ENCODE measurements around the gene C17orf113. TPM values are rescaled to one million over a fixed set of nuclear protein-coding genes. Genes with fewer than 3 reads are reported as not detected.
"Not testable (repeated sequence)": the region's sequence is repeated elsewhere in the genome, so short reads cannot be mapped to it uniquely, and the experiment has no call there.

C17orf113 gene
- total RNA-seq, 1 donor = 0.21 TPM

GRCh38 chr17:42038221-42038973 is 12.0 kb downstream of the C17orf113 start:
- Histone ChIP-seq H3K4me1 (ENCODE audit: insufficient read depth, low read length) (no peaks in the 10 kb centered on the region), H3K27me3 (ENCODE audit: insufficient read depth, low read length) (no peaks in the 10 kb centered on the region), H3K4me3 (ENCODE audit: low read length) (no peak overlapping the region), H3K9me3 (ENCODE audit: low read depth, low read length) (no peaks in the 10 kb centered on the region)

DNA sequence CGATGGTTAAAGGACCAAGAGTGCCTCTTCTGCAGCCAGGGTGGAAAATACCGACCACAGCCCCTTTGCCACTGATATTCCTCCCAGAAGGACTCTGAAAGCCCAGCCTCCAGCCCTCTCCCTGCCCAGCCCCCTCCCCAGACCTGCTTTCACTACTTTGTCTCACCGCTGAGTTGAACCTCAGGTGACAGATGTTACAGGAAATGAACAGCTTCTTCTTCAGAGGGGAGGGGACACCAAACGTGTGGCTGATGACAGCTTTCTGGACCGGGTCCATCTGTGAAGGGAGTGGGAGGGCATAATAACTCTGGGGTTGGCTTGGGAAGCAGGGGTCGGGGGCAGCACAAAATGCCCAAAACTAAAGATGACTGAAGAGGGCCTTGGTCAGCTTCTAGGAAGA is 16.3 kb downstream of the C17orf113 start:
- no peak overlapping the region for H3K4me3 ChIP-seq (ENCODE audit: low read length)
- H3K27me3 ChIP-seq (ENCODE audit: insufficient read depth, low read length) = no peaks in the 10 kb centered on the region
- no peaks in the 10 kb centered on the region for H3K4me1 ChIP-seq (ENCODE audit: insufficient read depth, low read length)
- H3K9me3 ChIP-seq (ENCODE audit: low read depth, low read length) = no peaks in the 10 kb centered on the region

GRCh38 chr17:42031584-42031983 is 18.8 kb downstream of the C17orf113 start:
- H3K4me1 ChIP-seq (ENCODE audit: insufficient read depth, low read length) = peaks cover 7% of the 10 kb centered on the region

GRCh38 chr17:42028791-42029127 is 21.6 kb downstream of the C17orf113 start:
- no peaks in the 10 kb centered on the region for H3K9me3 ChIP-seq (ENCODE audit: low read depth, low read length)
- no peak overlapping the region for H3K4me3 ChIP-seq (ENCODE audit: low read length)
- H3K27me3 ChIP-seq (ENCODE audit: insufficient read depth, low read length) = no peaks in the 10 kb centered on the region
- H3K4me1 ChIP-seq (ENCODE audit: insufficient read depth, low read length) = peaks cover 29% of the 10 kb centered on the region

More at GRCh38 chr17:42031584-42031983, 18.8 kb downstream of the C17orf113 start:
- no peaks in the 10 kb centered on the region for H3K9me3 ChIP-seq (ENCODE audit: low read depth, low read length)
- no peaks in the 10 kb centered on the region for H3K27me3 ChIP-seq (ENCODE audit: insufficient read depth, low read length)
- H3K4me3 ChIP-seq (ENCODE audit: low read length) = no peak overlapping the region

DNA sequence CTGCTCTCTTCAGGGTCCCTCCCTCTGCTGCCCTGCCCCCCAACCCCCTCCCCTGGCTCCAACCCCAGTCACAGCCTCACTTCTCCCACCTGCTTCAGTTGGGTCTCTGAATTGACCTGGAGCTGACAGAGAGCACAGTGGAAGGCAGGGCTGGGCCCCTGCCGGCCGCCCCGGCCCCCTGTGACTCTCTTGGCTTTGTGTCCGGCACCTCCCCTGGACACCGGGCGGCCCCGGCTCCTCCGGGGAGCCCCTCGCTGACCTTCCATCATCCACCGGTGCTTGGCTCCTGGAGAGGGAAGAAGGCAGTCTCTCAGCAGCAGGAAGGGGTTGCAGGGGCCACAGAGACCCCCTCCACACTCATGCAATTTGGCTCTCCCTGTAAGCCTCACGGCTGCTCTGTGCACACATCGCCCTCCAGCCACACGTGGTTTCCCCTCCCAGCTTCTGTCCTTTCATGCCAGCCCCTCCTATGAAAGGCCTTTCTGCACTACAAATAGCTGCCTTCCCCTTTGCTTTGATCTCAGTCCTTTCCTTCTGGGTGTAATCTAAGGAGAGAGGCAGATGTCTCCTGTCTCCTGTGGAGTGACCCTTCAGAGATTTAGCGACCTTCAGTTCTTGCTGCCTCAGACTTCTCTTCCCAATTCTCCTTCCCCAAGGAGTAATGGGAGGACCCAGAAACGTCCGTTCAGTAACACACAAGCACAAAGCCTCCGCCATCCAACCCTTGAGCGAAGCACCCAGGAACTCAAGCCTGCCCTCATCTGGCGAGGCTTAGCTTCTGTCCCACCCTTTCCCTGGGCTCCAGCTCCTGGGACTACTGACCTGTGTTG is 22.2 kb downstream of the C17orf113 start:
- Histone ChIP-seq H3K4me1 (ENCODE audit: insufficient read depth, low read length) (peaks cover 35% of the 10 kb centered on the region), H3K27me3 (ENCODE audit: insufficient read depth, low read length) (no peaks in the 10 kb centered on the region), H3K4me3 (ENCODE audit: low read length) (no peak overlapping the region), H3K9me3 (ENCODE audit: low read depth, low read length) (no peaks in the 10 kb centered on the region)

DNA sequence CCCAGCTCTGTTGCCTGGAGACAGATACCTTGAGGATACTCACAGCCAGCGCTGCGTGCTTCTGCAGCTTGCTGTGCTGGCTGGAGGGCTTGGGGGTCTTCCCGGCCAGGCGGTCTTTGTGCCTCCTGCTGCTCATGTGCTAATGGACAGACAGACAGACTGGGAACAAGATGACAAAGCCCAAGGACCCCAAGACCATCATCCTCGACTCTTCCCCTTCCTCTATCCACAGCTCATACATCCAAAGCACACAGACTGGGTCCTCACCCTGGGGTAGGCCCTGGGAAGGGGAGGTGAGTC is 22.9 kb downstream of the C17orf113 start:
- H3K4me3 ChIP-seq (ENCODE audit: low read length) = no peak overlapping the region
- no peaks in the 10 kb centered on the region for H3K27me3 ChIP-seq (ENCODE audit: insufficient read depth, low read length)
- no peaks in the 10 kb centered on the region for H3K9me3 ChIP-seq (ENCODE audit: low read depth, low read length)
- peaks cover 41% of the 10 kb centered on the region for H3K4me1 ChIP-seq (ENCODE audit: insufficient read depth, low read length)

- no peaks in the 10 kb centered on the region for H3K9me3 ChIP-seq (ENCODE audit: low read depth, low read length)
- peaks cover 45% of the 10 kb centered on the region for H3K4me1 ChIP-seq (ENCODE audit: insufficient read depth, low read length)
- H3K27me3 ChIP-seq (ENCODE audit: insufficient read depth, low read length) = no peaks in the 10 kb centered on the region
- H3K4me3 ChIP-seq (ENCODE audit: low read length) = no peak overlapping the region
Observed at GRCh38 chr17:42026857-42027589, 23.4 kb downstream of the C17orf113 start.

GRCh38 chr17:42025936-42026335 is 24.5 kb downstream of the C17orf113 start:
- no peaks in the 10 kb centered on the region for H3K9me3 ChIP-seq (ENCODE audit: low read depth, low read length)
- H3K27me3 ChIP-seq (ENCODE audit: insufficient read depth, low read length) = no peaks in the 10 kb centered on the region
- H3K4me1 ChIP-seq (ENCODE audit: insufficient read depth, low read length) = peaks cover 53% of the 10 kb centered on the region
- no peak overlapping the region for H3K4me3 ChIP-seq (ENCODE audit: low read length)

DNA sequence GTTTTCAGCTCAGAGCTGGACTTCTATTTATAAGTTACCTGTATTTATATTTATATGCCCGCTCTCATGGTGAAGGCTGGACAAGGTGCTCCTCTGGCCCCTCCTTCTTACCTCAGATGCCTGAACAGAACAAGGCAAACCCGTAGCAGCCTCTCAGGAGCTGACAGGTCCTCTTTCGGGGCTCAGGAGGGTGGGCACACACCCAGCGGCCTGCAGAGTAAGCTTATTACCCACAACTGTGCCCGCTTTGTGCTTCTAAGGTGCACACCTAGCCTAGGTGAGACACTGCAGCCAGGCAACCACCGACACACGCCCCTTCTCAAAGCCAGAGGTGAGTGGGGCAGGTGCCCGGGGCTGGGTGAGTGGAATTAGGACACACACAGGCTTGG is 25.2 kb downstream of the C17orf113 start:
- Histone ChIP-seq H3K4me1 (ENCODE audit: insufficient read depth, low read length) (peaks cover 60% of the 10 kb centered on the region), H3K27me3 (ENCODE audit: insufficient read depth, low read length) (no peaks in the 10 kb centered on the region), H3K9me3 (ENCODE audit: low read depth, low read length) (no peaks in the 10 kb centered on the region), H3K4me3 (ENCODE audit: low read length) (no peak overlapping the region)

DNA sequence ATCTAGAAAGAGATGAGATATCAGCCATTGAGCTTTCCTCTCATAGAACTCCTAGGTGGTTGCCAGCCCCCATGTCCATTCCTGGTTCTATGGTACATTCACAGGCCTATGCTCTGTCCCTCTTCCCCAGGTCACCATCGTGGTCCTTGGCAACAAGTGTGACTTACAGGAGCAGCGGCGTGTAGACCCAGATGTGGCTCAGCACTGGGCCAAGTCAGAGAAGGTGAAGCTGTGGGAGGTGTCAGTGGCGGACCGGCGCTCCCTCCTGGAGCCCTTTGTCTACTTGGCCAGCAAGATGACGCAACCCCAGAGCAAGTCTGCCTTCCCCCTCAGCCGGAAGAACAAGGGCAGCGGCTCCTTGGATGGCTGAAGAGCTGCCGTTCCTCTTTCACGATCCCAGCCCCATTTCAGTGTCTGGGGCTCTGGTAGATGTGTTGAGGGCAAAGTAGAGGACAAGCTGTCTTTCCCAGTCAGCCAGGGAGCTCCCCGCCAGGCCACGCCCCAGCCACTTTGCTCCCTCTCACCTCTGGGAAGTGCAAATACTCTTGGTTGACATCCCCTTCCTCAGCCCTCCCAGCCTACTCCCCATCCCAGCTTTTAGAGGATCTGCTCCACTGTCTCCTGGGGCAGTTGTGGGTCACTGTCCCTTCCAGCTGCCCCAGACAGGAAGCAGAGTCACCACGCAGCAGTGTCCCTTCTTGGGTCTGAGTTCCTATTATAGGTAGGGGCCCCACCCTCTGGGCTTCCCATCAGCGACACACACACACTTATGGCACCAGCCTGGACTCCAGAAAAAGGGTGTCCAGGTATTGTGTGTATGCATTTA is 26.7 kb downstream of the C17orf113 start:
- Histone ChIP-seq H3K4me3 (ENCODE audit: low read length) (no peak overlapping the region), H3K9me3 (ENCODE audit: low read depth, low read length) (no peaks in the 10 kb centered on the region), H3K4me1 (ENCODE audit: insufficient read depth, low read length) (peaks cover 67% of the 10 kb centered on the region), H3K27me3 (ENCODE audit: insufficient read depth, low read length) (no peaks in the 10 kb centered on the region)

DNA sequence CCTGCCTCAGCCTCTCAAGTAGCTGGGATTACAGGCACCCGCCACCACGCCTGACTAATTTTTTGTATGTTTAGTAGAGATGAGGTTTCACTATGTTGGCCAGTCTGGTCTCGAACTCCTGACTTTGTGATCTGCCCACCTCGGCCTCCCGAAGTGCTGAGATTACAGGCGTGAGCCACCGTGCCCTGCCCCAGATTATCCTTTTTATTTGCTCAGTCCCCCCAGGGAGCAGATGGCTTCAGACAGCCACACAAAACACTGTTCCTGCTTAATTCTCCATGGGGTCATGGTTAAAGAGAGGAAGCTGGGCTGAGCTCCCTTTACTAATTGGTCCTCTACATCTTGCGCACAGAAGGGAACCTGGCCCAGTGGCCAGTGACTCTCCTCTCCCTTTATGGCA is 29.6 kb downstream of the C17orf113 start:
- not testable (repeated sequence) for H3K9me3 ChIP-seq (ENCODE audit: low read depth, low read length); H3K27me3 ChIP-seq (ENCODE audit: insufficient read depth, low read length)
- peaks cover 75% of the 10 kb centered on the region for H3K4me1 ChIP-seq (ENCODE audit: insufficient read depth, low read length)
- peak overlapping the region; percentile 86 for H3K4me3 ChIP-seq (ENCODE audit: low read length)

GRCh38 chr17:42019509-42020404 is 30.6 kb downstream of the C17orf113 start, which contains the start of gene NKIRAS2:
Gene NKIRAS2 (plus strand): TSS chr17:42020090. CDS start chr17:42021578, 1,488 bp downstream.
- Histone ChIP-seq H3K9me3 (ENCODE audit: low read depth, low read length) (no peaks in the 10 kb centered on the region), H3K4me1 (ENCODE audit: insufficient read depth, low read length) (peaks cover 77% of the 10 kb centered on the region), H3K27me3 (ENCODE audit: insufficient read depth, low read length) (no peaks in the 10 kb centered on the region), H3K4me3 (ENCODE audit: low read length) (peak within 1 kb of the TSS; percentile 86)

DNA sequence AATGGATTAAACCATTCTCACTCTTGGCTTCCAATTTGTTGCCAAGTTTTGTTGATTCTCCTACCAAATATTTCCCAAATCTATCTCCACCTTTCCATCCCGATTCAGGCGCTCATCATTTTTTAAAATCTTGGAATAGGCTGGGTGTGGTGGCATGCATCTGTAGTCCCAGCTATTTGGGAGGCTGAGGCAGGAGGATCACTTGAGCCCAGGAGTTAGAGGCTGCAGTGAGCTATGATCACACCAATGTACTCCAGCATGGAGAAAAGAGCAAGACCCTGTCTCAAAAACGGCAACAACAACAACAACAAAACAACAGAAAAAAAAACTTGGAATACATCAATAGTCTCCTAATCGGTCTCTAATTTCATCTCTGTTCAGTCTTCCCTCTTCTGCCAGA is 31.4 kb downstream of the C17orf113 start:
- Histone ChIP-seq H3K27me3 (ENCODE audit: insufficient read depth, low read length) (no peaks in the 10 kb centered on the region), H3K9me3 (ENCODE audit: low read depth, low read length) (no peaks in the 10 kb centered on the region), H3K4me1 (ENCODE audit: insufficient read depth, low read length) (peaks cover 77% of the 10 kb centered on the region), H3K4me3 (ENCODE audit: low read length) (no peak overlapping the region)

GRCh38 chr17:42018339-42018738 is 32.1 kb downstream of the C17orf113 start:
- no peaks in the 10 kb centered on the region for H3K27me3 ChIP-seq (ENCODE audit: insufficient read depth, low read length)
- H3K4me3 ChIP-seq (ENCODE audit: low read length) = no peak overlapping the region
- peaks cover 77% of the 10 kb centered on the region for H3K4me1 ChIP-seq (ENCODE audit: insufficient read depth, low read length)
- no peaks in the 10 kb centered on the region for H3K9me3 ChIP-seq (ENCODE audit: low read depth, low read length)

All from mononuclear cell (primary cell).